HEK293 (cell line): ENCODE data around the gene NPEPL1.

ENCODE experiments used
- CTCF ChIP-seq: fragments of 450-650 bp; formaldehyde crosslinking; IDR thresholded peaks from 2 replicates; pipeline ENCODE4 v1.5.1; 2016; ENCODE audit warnings: missing biosample characterization, missing genetic modification characterization
- FEZF1 ChIP-seq: fragments of 450-650 bp; formaldehyde crosslinking; IDR thresholded peaks from 2 replicates; pipeline ENCODE4 v1.5.1; 2016; ENCODE audit warnings: missing biosample characterization, missing genetic modification characterization
- PBX3 ChIP-seq: sonication (generic); formaldehyde crosslinking; IDR thresholded peaks from 2 replicates; pipeline ENCODE4 v1.8.1; 2022; ENCODE audit warnings: mild to moderate bottlenecking, moderate library complexity, missing genetic modification reagents
- YY1 ChIP-seq: fragments of 450-650 bp; formaldehyde crosslinking; IDR thresholded peaks from 2 replicates; pipeline ENCODE4 v1.5.1; 2018; ENCODE audit warnings: missing biosample characterization, missing genetic modification characterization
- ZEB2 ChIP-seq: fragments of 450-650 bp; formaldehyde crosslinking; IDR thresholded peaks from 2 replicates; pipeline ENCODE4 v1.5.1; 2016; ENCODE audit warnings: missing biosample characterization, missing genetic modification characterization
- ZNF138 ChIP-seq: fragments of 450-650 bp; formaldehyde crosslinking; IDR thresholded peaks from 2 replicates; pipeline ENCODE4 v1.5.1; 2016; ENCODE audit warnings: missing biosample characterization, missing genetic modification characterization, borderline replicate concordance
- ZNF324 ChIP-seq: fragments of 450-650 bp; formaldehyde crosslinking; IDR thresholded peaks from 2 replicates; pipeline ENCODE4 v1.5.1; 2016; ENCODE audit warnings: missing biosample characterization, missing genetic modification characterization
- ZNF560 ChIP-seq: fragments of 450-650 bp; formaldehyde crosslinking; IDR thresholded peaks from 2 replicates; pipeline ENCODE4 v1.5.1; 2017; ENCODE audit warnings: missing biosample characterization, missing genetic modification characterization, borderline replicate concordance
- ZNF639 ChIP-seq: fragments of 450-650 bp; formaldehyde crosslinking; IDR thresholded peaks from 2 replicates; pipeline ENCODE4 v1.5.1; 2016; ENCODE audit warnings: missing biosample characterization, missing genetic modification characterization
- ZSCAN4 ChIP-seq: fragments of 450-650 bp; formaldehyde crosslinking; IDR thresholded peaks from 2 replicates; pipeline ENCODE4 v1.5.1; 2017; ENCODE audit warnings: missing biosample characterization, missing genetic modification characterization

- no peak for TF ChIP-seq CTCF (tag by site-specific recombination)
- TF ChIP-seq ZEB2 (tag by site-specific recombination) = no peak
- TF ChIP-seq ZNF324 = no peak
- TF ChIP-seq ZNF560 = no peak
- TF ChIP-seq ZSCAN4 = no peak
- TF ChIP-seq ZNF639 = no peak
- no peak for TF ChIP-seq PBX3
- TF ChIP-seq YY1 = no peak
- no peak for TF ChIP-seq ZNF138 (tag by site-specific recombination)
- no peak for TF ChIP-seq FEZF1 (tag by site-specific recombination)
Measured at GRCh38 chr20:58661598-58662473, 30.8 kb upstream of the NPEPL1 start.
